ENCODE data around the gene TMEM178B. TPM values are rescaled to one million over a fixed set of nuclear protein-coding genes. Genes with fewer than 3 reads are reported as not detected.

The TMEM178B gene
- polyA plus RNA-seq, 1 donor from 2014 or later, result 40.7 TPM

GRCh38 chr7:141280100-141280499 lies 206.2 kb downstream of the TMEM178B start:
- Histone ChIP-seq H3F3A (ENCODE audit: insufficient read depth, low read length, poor library complexity, severe bottlenecking) (no peaks in the 10 kb centered on the region), H3K27ac (ENCODE audit: low read length) (no peak overlapping the region), H3K36me3 (ENCODE audit: insufficient read depth, low read length) (no peaks in the 10 kb centered on the region), H3K79me2 (replicated peaks; ENCODE audit: insufficient read depth, low read length) (peaks cover 10% of the 10 kb centered on the region), H3K4me2 (ENCODE audit: low read length) (no peak overlapping the region), H3K9me3 (ENCODE audit: low read length) (no peaks in the 10 kb centered on the region), H3K27me3 (ENCODE audit: insufficient read depth, low read depth, low read length) (no peaks in the 10 kb centered on the region), H3K4me3 (ENCODE audit: low read length) (no peak overlapping the region), H3K9ac (ENCODE audit: low read length) (no peak overlapping the region), H4K20me1 (ENCODE audit: insufficient read depth) (no peaks in the 10 kb centered on the region), H2AFZ (ENCODE audit: low read depth, low read length) (no peak overlapping the region), H3K9me2 (ENCODE audit: insufficient read depth, low read length) (no peaks in the 10 kb centered on the region)
- no peak for TF ChIP-seq CTCF (IDR thresholded peaks at IDR 0.05; ENCODE audit: poor library complexity, severe bottlenecking)
- no peak for TF ChIP-seq SMC3 (conservative IDR thresholded peaks at IDR 0.05; ENCODE audit: poor library complexity)
- no peak for TF ChIP-seq POLR2AphosphoS5 (IDR thresholded peaks at IDR 0.05)
- TF ChIP-seq EP300 (conservative IDR thresholded peaks at IDR 0.05; ENCODE audit: poor library complexity, severe bottlenecking), result no peak
- no peak for TF ChIP-seq EZH2 (IDR thresholded peaks at IDR 0.05; ENCODE audit: borderline replicate concordance, insufficient read depth, low read length, poor library complexity, severe bottlenecking)
- TF ChIP-seq, protein P1, sequence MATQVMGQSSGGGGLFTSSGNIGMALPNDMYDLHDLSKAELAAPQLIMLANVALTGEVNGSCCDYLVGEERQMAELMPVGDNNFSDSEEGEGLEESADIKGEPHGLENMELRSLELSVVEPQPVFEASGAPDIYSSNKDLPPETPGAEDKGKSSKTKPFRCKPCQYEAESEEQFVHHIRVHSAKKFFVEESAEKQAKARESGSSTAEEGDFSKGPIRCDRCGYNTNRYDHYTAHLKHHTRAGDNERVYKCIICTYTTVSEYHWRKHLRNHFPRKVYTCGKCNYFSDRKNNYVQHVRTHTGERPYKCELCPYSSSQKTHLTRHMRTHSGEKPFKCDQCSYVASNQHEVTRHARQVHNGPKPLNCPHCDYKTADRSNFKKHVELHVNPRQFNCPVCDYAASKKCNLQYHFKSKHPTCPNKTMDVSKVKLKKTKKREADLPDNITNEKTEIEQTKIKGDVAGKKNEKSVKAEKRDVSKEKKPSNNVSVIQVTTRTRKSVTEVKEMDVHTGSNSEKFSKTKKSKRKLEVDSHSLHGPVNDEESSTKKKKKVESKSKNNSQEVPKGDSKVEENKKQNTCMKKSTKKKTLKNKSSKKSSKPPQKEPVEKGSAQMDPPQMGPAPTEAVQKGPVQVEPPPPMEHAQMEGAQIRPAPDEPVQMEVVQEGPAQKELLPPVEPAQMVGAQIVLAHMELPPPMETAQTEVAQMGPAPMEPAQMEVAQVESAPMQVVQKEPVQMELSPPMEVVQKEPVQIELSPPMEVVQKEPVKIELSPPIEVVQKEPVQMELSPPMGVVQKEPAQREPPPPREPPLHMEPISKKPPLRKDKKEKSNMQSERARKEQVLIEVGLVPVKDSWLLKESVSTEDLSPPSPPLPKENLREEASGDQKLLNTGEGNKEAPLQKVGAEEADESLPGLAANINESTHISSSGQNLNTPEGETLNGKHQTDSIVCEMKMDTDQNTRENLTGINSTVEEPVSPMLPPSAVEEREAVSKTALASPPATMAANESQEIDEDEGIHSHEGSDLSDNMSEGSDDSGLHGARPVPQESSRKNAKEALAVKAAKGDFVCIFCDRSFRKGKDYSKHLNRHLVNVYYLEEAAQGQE (IDR thresholded peaks at IDR 0.05; ENCODE audit: borderline replicate concordance), result no peak
- no peak for TF ChIP-seq TAF1 (IDR thresholded peaks at IDR 0.05; ENCODE audit: low read depth)
- TF ChIP-seq MXI1 (conservative IDR thresholded peaks at IDR 0.05; ENCODE audit: poor library complexity, severe bottlenecking), result no peak
- TF ChIP-seq RAD21 (conservative IDR thresholded peaks at IDR 0.05), result no peak

- no peaks in the 10 kb centered on the region for H3K9me3 ChIP-seq (ENCODE audit: low read length)
- H3K4me3 ChIP-seq (ENCODE audit: low read length), result no peak overlapping the region
- TF ChIP-seq SMC3 (conservative IDR thresholded peaks at IDR 0.05; ENCODE audit: poor library complexity), result no peak
- TF ChIP-seq, protein P1 (IDR thresholded peaks at IDR 0.05; ENCODE audit: borderline replicate concordance), result no peak
- no peak for TF ChIP-seq CTCF (IDR thresholded peaks at IDR 0.05; ENCODE audit: poor library complexity, severe bottlenecking)
- no peak for TF ChIP-seq POLR2AphosphoS5 (IDR thresholded peaks at IDR 0.05)
- TF ChIP-seq TAF1 (IDR thresholded peaks at IDR 0.05; ENCODE audit: low read depth), result no peak
- no peak for TF ChIP-seq EP300 (conservative IDR thresholded peaks at IDR 0.05; ENCODE audit: poor library complexity, severe bottlenecking)
- TF ChIP-seq EZH2 (IDR thresholded peaks at IDR 0.05; ENCODE audit: borderline replicate concordance, insufficient read depth, low read length, poor library complexity, severe bottlenecking), result no peak
- no peak for TF ChIP-seq RAD21 (conservative IDR thresholded peaks at IDR 0.05)
- no peak for TF ChIP-seq MXI1 (conservative IDR thresholded peaks at IDR 0.05; ENCODE audit: poor library complexity, severe bottlenecking)
- no peaks in the 10 kb centered on the region for H3K36me3 ChIP-seq (ENCODE audit: insufficient read depth, low read length)
- no peaks in the 10 kb centered on the region for H4K20me1 ChIP-seq (ENCODE audit: insufficient read depth)
- H3K27ac ChIP-seq (ENCODE audit: low read length), result no peak overlapping the region
- no peak overlapping the region for H2AFZ ChIP-seq (ENCODE audit: low read depth, low read length)
- no peak overlapping the region for H3K4me2 ChIP-seq (ENCODE audit: low read length)
- no peak overlapping the region for H3K9ac ChIP-seq (ENCODE audit: low read length)
- peaks cover 10% of the 10 kb centered on the region for H3K79me2 ChIP-seq (replicated peaks; ENCODE audit: insufficient read depth, low read length)
- H3F3A ChIP-seq (ENCODE audit: insufficient read depth, low read length, poor library complexity, severe bottlenecking), result no peaks in the 10 kb centered on the region
- no peaks in the 10 kb centered on the region for H3K27me3 ChIP-seq (ENCODE audit: insufficient read depth, low read depth, low read length)
- H3K9me2 ChIP-seq (ENCODE audit: insufficient read depth, low read length), result no peaks in the 10 kb centered on the region
Measured at GRCh38 chr7:141281311-141281710, 207.4 kb downstream of the TMEM178B start.

All from neural cell (in vitro differentiated cells).